ENCODE measurements around the gene PIGM. TPM values are rescaled to one million over a fixed set of nuclear protein-coding genes. Genes with fewer than 3 reads are reported as not detected.

PIGM gene
- total RNA-seq, 1 experiment from 2014 or later: 4.4 TPM

DNA sequence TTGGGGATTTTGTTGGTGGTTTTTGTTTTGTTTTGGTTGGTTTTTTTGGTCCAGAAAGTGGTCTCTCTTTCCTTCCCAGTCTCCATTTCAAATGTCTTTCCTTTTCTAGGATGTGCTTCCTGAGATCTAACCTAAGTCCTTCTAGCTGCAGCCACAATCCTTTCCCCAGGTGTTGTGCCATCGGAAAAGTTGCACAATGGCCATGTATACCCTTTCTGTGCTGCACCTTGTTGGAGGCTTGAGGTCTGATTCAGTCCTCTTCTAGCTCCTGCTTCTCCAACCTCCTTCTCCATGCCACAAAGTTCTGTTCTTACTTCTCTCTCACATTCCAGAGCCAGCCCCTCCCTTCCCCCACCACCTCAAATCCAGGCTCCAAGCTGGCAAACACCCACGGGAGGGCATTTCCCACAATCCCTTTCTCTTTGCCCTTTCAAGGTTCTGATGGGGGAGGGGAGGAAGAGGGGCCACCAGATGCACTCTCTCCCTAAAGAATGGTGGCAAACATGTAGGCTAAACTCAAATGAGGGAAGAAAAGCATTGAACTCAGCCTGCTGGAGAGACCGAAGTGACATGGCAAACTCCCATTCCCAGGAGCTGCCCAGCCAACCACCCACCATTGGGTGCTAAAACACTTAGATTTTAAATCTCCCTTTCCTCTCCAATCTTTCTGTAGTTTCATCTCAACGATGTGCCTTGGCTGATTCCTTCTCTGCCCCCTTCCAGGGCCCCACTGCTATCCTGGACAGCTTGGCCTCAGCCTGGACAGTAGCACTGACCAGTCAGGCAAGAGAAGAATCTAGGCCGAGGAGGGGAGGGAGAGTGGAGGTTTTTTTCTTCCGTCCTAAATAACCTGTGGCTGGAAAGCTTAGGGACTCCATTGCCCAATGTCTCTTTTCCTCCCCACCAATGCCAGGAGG is 35.3 kb upstream of the PIGM start:
- ChIA-PET CTCF (interaction anchor here (1.3 to 29.5 kb wide), 5 partner anchors 11 to 185 kb away, joined by 4 to 978 read pairs (median 18); partner anchors contain the start of gene KCNJ9), POLR2A (interaction anchor here (0.6 to 1.3 kb wide), 2 partner anchors 11 to 28 kb away, joined by 4 to 5 read pairs; no protein-coding TSS in a partner anchor)
- Mint-ChIP-seq H3K4me1 (peaks cover 39% of the 10 kb centered on the region), H3K4me3 (no peak overlapping the region; the same call in 1 of the 2 replicates), H3K27ac (no peak overlapping the region; the same call in none of the 2 replicates), H3K27me3 (ENCODE audit: low read depth) (peaks cover 53% of the 10 kb centered on the region), H3K9me3 (no peaks in the 10 kb centered on the region), H3K36me3 (no peaks in the 10 kb centered on the region)
- TF ChIP-seq FOXP1 (CRISPR knock-in tag; IDR thresholded peaks at IDR 0.05; ENCODE audit: borderline replicate concordance) (no peak), ZBTB21 (CRISPR knock-in tag; IDR thresholded peaks at IDR 0.05; ENCODE audit: borderline replicate concordance) (no peak)
- TF ChIP-seq, protein P1, sequence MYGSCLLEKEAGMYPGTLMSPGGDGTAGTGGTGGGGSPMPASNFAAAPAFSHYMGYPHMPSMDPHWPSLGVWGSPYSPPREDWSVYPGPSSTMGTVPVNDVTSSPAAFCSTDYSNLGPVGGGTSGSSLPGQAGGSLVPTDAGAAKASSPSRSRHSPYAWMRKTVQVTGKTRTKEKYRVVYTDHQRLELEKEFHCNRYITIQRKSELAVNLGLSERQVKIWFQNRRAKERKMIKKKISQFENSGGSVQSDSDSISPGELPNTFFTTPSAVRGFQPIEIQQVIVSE (CRISPR knock-in tag; IDR thresholded peaks at IDR 0.05; ENCODE audit: borderline replicate concordance): no peak
- TF ChIP-seq, protein P2, sequence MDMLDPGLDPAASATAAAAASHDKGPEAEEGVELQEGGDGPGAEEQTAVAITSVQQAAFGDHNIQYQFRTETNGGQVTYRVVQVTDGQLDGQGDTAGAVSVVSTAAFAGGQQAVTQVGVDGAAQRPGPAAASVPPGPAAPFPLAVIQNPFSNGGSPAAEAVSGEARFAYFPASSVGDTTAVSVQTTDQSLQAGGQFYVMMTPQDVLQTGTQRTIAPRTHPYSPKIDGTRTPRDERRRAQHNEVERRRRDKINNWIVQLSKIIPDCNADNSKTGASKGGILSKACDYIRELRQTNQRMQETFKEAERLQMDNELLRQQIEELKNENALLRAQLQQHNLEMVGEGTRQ (CRISPR knock-in tag; IDR thresholded peaks at IDR 0.05): no peak
- DNase-seq (ENCODE audit: low spot score): no peak
- ATAC-seq: no peak

DNA sequence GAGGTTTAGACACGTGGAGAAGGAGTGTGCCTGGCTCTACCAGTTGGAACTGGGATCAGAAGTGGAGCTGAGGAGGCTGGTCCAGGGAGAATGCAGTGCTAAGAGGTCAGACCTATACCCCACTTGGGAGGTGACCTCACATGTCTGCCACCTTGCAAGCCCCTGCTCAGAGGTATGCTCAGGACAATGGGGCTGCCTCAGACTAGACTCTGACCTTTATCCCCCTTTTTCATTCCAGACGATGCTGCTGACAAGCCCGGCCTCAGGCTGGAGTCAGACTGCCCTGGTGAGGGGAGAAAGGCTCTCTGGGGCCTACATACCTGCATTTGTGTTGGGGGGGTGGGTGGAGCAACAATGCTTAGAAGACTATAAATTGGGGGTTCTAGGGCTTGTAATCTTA is 33.0 kb upstream of the PIGM start:
- no peak for TF ChIP-seq NFE2L1 (CRISPR knock-in tag; IDR thresholded peaks at IDR 0.05)
- TF ChIP-seq, protein P3, sequence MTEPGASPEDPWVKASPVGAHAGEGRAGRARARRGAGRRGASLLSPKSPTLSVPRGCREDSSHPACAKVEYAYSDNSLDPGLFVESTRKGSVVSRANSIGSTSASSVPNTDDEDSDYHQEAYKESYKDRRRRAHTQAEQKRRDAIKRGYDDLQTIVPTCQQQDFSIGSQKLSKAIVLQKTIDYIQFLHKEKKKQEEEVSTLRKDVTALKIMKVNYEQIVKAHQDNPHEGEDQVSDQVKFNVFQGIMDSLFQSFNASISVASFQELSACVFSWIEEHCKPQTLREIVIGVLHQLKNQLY (CRISPR knock-in tag; IDR thresholded peaks at IDR 0.05): no peak
- TF ChIP-seq ARID4B (CRISPR knock-in tag; IDR thresholded peaks at IDR 0.05; ENCODE audit: borderline replicate concordance): no peak
- no peak for TF ChIP-seq CBFB (CRISPR knock-in tag; IDR thresholded peaks at IDR 0.05; ENCODE audit: low read depth)
- TF ChIP-seq ESRRA (CRISPR knock-in tag; IDR thresholded peaks at IDR 0.05; ENCODE audit: borderline replicate concordance): no peak
- TF ChIP-seq, protein P4, sequence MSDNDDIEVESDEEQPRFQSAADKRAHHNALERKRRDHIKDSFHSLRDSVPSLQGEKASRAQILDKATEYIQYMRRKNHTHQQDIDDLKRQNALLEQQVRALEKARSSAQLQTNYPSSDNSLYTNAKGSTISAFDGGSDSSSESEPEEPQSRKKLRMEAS (CRISPR knock-in tag; IDR thresholded peaks at IDR 0.05): no peak
- no peak for TF ChIP-seq ZBTB43 (CRISPR knock-in tag; IDR thresholded peaks at IDR 0.05)
- Mint-ChIP-seq H3K27ac (no peak overlapping the region), H3K27me3 (ENCODE audit: low read depth) (peaks cover 36% of the 10 kb centered on the region), H3K4me3 (no peak overlapping the region), H3K9me3 (no peaks in the 10 kb centered on the region), H3K36me3 (no peaks in the 10 kb centered on the region), H3K4me1 (peaks cover 40% of the 10 kb centered on the region)
- no peak for ATAC-seq
- ChIA-PET POLR2A (no interaction called here), CTCF (interaction anchor here (0.7 to 31.0 kb wide), 3 partner anchors 10 to 187 kb away, joined by 3 to 978 read pairs (median 978); partner anchors contain the start of genes KCNJ10 and KCNJ9)
- no peak for DNase-seq (ENCODE audit: low spot score)
